Activated T-helper 1 cell treated with anti-CD3 and anti-CD28 coated beads, Interleukin-12 subunit alpha, Interleukin-12 subunit beta, Interleukin-2, Interleukin-4 antibody, amounts not matched to agents 30 ng/mL and 10 ng/mL and 1 ng/mL, durations not matched to agents 14 hours and 24 hours and 36 hours (primary cell): ENCODE measurements around the gene NEAT1. TPM values are rescaled to one million over a fixed set of nuclear protein-coding genes. Genes with fewer than 3 reads are reported as not detected.

Experiments
- DNase-seq: peaks from one replicate; pipeline ENCODE4 v3.0.0; 2021; ENCODE audit warnings: low spot score
- H3K27ac Mint-ChIP-seq: one replicate; pipeline ENCODE4 v1.8.0; 2021; ENCODE audit warnings: mild to moderate bottlenecking, mixed read lengths
- H3K27me3 Mint-ChIP-seq: one replicate; pipeline ENCODE4 v1.8.0; 2022; ENCODE audit warnings: mild to moderate bottlenecking, moderate library complexity, mixed read lengths; ENCODE audit not compliant: insufficient read depth
- H3K36me3 Mint-ChIP-seq: one replicate; pipeline ENCODE4 v1.8.0; 2021; ENCODE audit warnings: low read depth, mixed read lengths
- H3K4me1 Mint-ChIP-seq: one replicate; pipeline ENCODE4 v1.8.0; 2021; ENCODE audit warnings: low read depth, mixed read lengths
- H3K4me3 Mint-ChIP-seq: one replicate; pipeline ENCODE4 v1.8.0; 2021; ENCODE audit warnings: mild to moderate bottlenecking, moderate library complexity, mixed read lengths
- H3K9me3 Mint-ChIP-seq: one replicate; pipeline ENCODE4 v1.8.0; 2021; ENCODE audit warnings: mixed read lengths
- intact Hi-C: fragments of 100-400 bp; cut with micrococcal nuclease; formaldehyde crosslinking; loops from one replicate; pipeline ENCODE4 v1.15.1; 2024
- total RNA-seq: library from RNA; stranded (reverse); gene quantifications from 2 replicates; pipeline ENCODE4 v1.2.3, GENCODE V29; 2022

Gene NEAT1
- total RNA-seq, 1 donor from 2014 or later = 507 TPM

DNA sequence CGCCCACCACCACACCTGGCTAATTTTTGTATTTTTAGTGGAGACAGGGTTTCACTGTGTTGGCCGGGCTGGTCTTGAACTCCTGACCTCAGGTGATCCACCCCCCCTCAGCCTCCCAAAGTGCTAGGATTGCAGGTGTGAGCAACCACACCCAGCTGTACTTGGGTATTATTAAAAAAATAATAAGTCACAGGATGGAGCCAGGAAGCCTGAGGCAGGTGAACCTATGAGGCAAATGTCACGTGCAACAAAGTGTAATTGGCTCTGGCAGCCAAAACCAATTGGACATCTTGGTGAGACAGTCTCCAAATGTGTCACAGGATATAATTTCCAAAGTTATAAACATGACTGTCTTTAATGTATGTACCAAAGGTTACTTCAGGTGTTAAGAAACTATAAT lies 52.3 kb downstream of the NEAT1 start:
- no peak overlapping the region for H3K4me3 Mint-ChIP-seq
- H3K27me3 Mint-ChIP-seq = no peaks in the 10 kb centered on the region
- peaks cover 22% of the 10 kb centered on the region for H3K4me1 Mint-ChIP-seq
- peaks cover 3% of the 10 kb centered on the region for H3K36me3 Mint-ChIP-seq
- no peak overlapping the region for H3K27ac Mint-ChIP-seq
- no peak for DNase-seq
- intact Hi-C loops = loop anchor here (5.0 kb wide), 1 partner anchor 598 kb away; the partner anchor contains the start of gene EHD1
- no peaks in the 10 kb centered on the region for H3K9me3 Mint-ChIP-seq

DNA sequence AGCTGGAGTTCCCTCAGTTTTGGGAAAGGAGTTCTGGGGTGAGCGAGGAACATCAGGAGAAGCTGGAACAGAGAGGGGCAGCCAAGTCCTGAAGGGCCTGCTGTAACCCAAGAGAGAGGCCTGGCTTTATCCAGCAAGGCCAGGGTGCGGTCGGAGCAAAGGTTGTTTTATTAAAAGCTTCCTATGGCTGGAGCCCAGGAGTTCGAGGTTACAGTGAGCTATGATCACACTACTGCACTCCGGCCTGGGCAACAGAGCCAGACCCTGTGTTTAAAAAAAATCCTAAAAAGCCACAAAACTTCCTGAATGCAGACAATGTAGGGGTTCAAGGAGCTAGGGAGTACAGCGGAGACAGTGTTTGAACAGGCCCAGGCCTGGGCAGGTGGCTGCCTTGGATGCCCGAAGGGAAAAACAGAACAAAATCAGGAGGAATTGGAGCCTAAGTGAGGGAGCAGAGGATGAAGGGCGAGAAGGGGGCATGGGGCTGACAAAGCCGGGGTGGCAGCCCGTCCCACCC lies 54.1 kb downstream of the NEAT1 start:
- peaks cover 3% of the 10 kb centered on the region for H3K36me3 Mint-ChIP-seq
- H3K27ac Mint-ChIP-seq = peak overlapping the region; percentile 96
- H3K27me3 Mint-ChIP-seq = peaks cover 1% of the 10 kb centered on the region
- H3K4me1 Mint-ChIP-seq = peaks cover 15% of the 10 kb centered on the region
- DNase-seq = no peak
- intact Hi-C loops = loop anchor here (1.0 to 5.0 kb wide), 5 partner anchors 11 to 599 kb away; partner anchors contain the start of gene EHD1
- no peaks in the 10 kb centered on the region for H3K9me3 Mint-ChIP-seq
- H3K4me3 Mint-ChIP-seq = peak overlapping the region; percentile 99

GRCh38 chr11:65477149-65477965 lies 54.8 kb downstream of the NEAT1 start:
- Mint-ChIP-seq H3K9me3 (no peaks in the 10 kb centered on the region), H3K4me3 (peak overlapping the region; percentile 99), H3K36me3 (peaks cover 3% of the 10 kb centered on the region), H3K4me1 (peaks cover 9% of the 10 kb centered on the region), H3K27me3 (peaks cover 4% of the 10 kb centered on the region), H3K27ac (peak overlapping the region; percentile 100)
- DNase-seq = peak; percentile 89
- intact Hi-C loops = loop anchor here (1.0 to 5.0 kb wide), 5 partner anchors 10 to 600 kb away; partner anchors contain the start of gene EHD1

DNA sequence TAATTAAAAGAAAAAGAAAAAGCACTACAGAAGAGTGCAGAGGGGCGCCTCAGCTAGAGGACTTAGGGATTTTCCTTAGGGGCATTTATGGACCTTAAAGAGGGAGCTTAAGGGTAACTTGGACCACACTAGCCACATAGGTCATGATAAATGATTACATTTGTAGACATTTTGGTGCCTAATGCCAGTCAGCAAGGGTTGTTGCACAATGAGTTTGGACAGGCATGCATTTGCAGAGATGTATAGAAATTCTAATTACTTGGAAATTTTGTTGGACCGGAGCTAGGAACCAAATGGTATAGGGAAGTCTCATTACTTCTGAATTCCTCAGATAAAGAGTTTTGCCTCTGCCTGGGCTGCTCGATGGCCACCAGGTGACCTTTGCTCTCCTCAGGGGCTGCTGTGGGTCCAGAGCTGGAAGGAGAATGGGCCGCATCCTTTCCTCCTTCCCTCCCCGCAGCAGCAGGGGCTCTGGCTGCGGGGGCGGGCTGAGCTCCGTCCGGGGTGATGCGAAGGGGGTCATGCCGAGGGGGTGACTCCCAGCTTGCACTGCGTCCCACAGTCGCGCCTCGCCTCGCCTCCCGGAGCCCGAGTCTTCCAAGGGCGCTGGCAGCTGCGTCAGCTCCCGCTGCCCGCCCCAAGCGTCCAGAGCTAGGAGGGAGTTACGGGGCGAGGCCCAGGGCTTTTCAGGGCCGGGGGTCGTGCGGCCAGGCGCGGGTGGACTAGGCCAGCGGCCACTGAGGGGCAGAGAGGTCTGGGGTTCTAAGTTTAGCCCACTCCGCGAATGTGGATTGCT lies 56.0 kb downstream of the NEAT1 start:
- H3K9me3 Mint-ChIP-seq = no peaks in the 10 kb centered on the region
- peaks cover 6% of the 10 kb centered on the region for H3K27me3 Mint-ChIP-seq
- intact Hi-C loops = loop anchor here (5.0 kb wide), 1 partner anchor 601 kb away; the partner anchor contains the start of gene EHD1
- H3K4me1 Mint-ChIP-seq = peaks cover 9% of the 10 kb centered on the region
- no peak for DNase-seq
- peaks cover 3% of the 10 kb centered on the region for H3K36me3 Mint-ChIP-seq
- H3K4me3 Mint-ChIP-seq = peak overlapping the region; percentile 63
- H3K27ac Mint-ChIP-seq = peak overlapping the region; percentile 23

GRCh38 chr11:65479184-65480145 lies 56.9 kb downstream of the NEAT1 start:
- DNase-seq = no peak
- H3K4me3 Mint-ChIP-seq = no peak overlapping the region
- intact Hi-C loops = loop anchor here (5.0 kb wide), 1 partner anchor 602 kb away; the partner anchor contains the start of gene EHD1
- H3K9me3 Mint-ChIP-seq = no peaks in the 10 kb centered on the region
- H3K4me1 Mint-ChIP-seq = peaks cover 9% of the 10 kb centered on the region
- H3K27me3 Mint-ChIP-seq = peaks cover 6% of the 10 kb centered on the region
- H3K36me3 Mint-ChIP-seq = peaks cover 3% of the 10 kb centered on the region
- H3K27ac Mint-ChIP-seq = peak overlapping the region; percentile 29

GRCh38 chr11:65482306-65482850 lies 59.8 kb downstream of the NEAT1 start:
- Mint-ChIP-seq H3K27me3 (peaks cover 6% of the 10 kb centered on the region), H3K4me3 (no peak overlapping the region), H3K36me3 (no peaks in the 10 kb centered on the region), H3K4me1 (peaks cover 5% of the 10 kb centered on the region), H3K9me3 (no peaks in the 10 kb centered on the region), H3K27ac (no peak overlapping the region)
- no peak for DNase-seq
- intact Hi-C loops = no loop called here

GRCh38 chr11:65485920-65486219 lies 63.3 kb downstream of the NEAT1 start:
- Mint-ChIP-seq H3K27me3 (peaks cover 6% of the 10 kb centered on the region), H3K4me3 (no peak overlapping the region), H3K9me3 (no peaks in the 10 kb centered on the region), H3K36me3 (no peaks in the 10 kb centered on the region), H3K4me1 (peaks cover 30% of the 10 kb centered on the region), H3K27ac (no peak overlapping the region)
- DNase-seq = no peak
- intact Hi-C loops = no loop called here

- intact Hi-C loops = loop anchor here (1.0 kb wide), 1 partner anchor 10 kb away; no protein-coding TSS in a partner anchor
- peaks cover 39% of the 10 kb centered on the region for H3K4me1 Mint-ChIP-seq
- DNase-seq = no peak
Measured at GRCh38 chr11:65486570-65487466, 64.2 kb downstream of the NEAT1 start.

DNA sequence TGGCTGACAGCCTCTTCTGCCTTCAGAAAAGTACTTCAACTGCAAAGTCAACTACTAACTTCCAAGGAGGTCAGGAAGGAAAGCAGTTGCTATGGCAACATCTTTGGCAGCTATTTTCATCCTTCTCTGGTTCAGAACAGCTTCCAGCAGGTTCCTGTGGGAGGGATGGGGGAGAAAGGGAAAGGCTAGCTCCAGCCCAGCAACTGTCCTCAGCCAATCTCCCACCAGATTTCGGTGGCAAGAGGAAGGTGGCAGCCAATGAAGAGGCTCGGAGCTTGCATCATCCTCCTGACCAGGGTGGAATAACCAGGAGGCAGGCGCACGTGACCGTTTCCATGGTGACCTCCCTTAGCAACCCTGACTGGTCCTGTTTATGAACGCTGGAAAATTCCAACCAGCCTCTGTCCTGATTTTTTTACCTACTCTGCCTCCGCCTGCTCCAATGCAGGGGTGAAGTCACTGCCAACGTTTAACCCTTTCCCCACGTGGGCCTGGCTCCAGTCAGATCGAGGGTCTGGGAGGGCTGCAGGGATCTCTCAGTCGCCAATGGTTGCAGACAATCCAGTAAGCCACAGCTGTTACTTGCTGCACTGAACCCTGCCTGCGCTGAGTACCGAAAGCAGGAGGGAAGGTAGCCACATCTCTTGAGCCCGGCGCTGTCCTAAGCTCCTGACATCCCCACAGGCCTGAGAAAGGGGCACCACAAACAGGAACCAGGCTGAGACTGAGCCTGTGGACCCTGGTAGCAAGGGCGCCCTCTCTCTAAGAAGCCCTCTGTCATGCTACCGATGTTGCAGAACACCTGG lies 65.1 kb downstream of the NEAT1 start:
- Mint-ChIP-seq H3K4me1 (peaks cover 48% of the 10 kb centered on the region), H3K27ac (peak overlapping the region; percentile 85)

More at GRCh38 chr11:65486570-65487466, 64.2 kb downstream of the NEAT1 start:
- H3K27me3 Mint-ChIP-seq = peaks cover 5% of the 10 kb centered on the region
- H3K9me3 Mint-ChIP-seq = no peaks in the 10 kb centered on the region
- H3K36me3 Mint-ChIP-seq = no peaks in the 10 kb centered on the region
- no peak overlapping the region for H3K4me3 Mint-ChIP-seq
- peak overlapping the region; percentile 85 for H3K27ac Mint-ChIP-seq

GRCh38 chr11:65488273-65489034 lies 65.9 kb downstream of the NEAT1 start:
- no peaks in the 10 kb centered on the region for H3K9me3 Mint-ChIP-seq
- no peaks in the 10 kb centered on the region for H3K36me3 Mint-ChIP-seq
- no peak for DNase-seq
- no peak overlapping the region for H3K4me3 Mint-ChIP-seq
- intact Hi-C loops = no loop called here
- peaks cover 56% of the 10 kb centered on the region for H3K4me1 Mint-ChIP-seq
- no peaks in the 10 kb centered on the region for H3K27me3 Mint-ChIP-seq
- H3K27ac Mint-ChIP-seq = peak overlapping the region; percentile 85

More for the DNA sequence above, 65.1 kb downstream of the NEAT1 start:
- no peak for DNase-seq
- no peaks in the 10 kb centered on the region for H3K27me3 Mint-ChIP-seq
- peak overlapping the region; percentile 47 for H3K4me3 Mint-ChIP-seq
- intact Hi-C loops = loop anchor here (1.0 kb wide), 1 partner anchor 10 kb away; no protein-coding TSS in a partner anchor
- H3K36me3 Mint-ChIP-seq = no peaks in the 10 kb centered on the region
- H3K9me3 Mint-ChIP-seq = no peaks in the 10 kb centered on the region
